GM12873 (cell line): Measurements from ENCODE around the gene EARS2.

ENCODE experiments used
- TF ChIP-seq, protein P1 (sequence below): IDR thresholded peaks from 2 replicates; pipeline ENCODE4 v1.5.1; 2012; ENCODE audit warnings: low read depth, mild to moderate bottlenecking, moderate library complexity, low read length, control low read depth; ENCODE audit not compliant: insufficient read depth; ENCODE audit errors: missing control alignments

Gene EARS2

DNA sequence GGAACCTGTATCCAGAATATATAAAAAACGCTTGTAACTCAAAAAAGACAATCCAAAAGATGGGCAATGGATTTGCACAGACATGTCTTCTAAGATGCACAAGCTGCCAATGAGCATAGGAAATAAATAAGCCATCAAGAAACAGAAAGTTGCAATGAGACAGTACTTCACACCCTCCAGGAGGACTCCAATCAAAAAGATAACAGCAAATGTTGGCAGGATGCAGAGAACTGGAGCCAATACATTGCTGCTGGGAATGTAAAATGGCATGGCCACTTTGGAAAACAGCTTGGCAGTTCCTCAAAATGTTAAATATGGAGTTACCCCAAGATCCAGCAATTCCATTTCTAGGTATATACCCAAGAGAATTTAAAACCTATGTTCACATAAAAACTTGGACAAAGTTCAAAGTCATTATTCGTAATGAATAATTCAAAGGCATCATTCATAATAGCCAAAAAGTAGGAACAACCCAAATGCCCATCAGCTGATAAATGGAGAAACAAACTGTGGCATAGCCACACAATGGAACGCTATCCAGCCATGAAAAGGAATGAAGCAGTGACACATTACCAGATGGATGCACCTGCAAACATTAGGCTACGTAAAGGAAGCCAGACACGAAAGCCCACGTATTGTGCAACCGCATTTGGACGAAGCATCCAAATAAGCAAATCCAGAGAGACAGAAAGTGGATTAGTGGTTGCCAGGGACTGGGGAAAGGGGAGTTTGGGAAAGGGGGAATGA lies 72.5 kb downstream of the EARS2 start:
- TF ChIP-seq, protein P1, sequence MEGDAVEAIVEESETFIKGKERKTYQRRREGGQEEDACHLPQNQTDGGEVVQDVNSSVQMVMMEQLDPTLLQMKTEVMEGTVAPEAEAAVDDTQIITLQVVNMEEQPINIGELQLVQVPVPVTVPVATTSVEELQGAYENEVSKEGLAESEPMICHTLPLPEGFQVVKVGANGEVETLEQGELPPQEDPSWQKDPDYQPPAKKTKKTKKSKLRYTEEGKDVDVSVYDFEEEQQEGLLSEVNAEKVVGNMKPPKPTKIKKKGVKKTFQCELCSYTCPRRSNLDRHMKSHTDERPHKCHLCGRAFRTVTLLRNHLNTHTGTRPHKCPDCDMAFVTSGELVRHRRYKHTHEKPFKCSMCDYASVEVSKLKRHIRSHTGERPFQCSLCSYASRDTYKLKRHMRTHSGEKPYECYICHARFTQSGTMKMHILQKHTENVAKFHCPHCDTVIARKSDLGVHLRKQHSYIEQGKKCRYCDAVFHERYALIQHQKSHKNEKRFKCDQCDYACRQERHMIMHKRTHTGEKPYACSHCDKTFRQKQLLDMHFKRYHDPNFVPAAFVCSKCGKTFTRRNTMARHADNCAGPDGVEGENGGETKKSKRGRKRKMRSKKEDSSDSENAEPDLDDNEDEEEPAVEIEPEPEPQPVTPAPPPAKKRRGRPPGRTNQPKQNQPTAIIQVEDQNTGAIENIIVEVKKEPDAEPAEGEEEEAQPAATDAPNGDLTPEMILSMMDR = no peak

DNA sequence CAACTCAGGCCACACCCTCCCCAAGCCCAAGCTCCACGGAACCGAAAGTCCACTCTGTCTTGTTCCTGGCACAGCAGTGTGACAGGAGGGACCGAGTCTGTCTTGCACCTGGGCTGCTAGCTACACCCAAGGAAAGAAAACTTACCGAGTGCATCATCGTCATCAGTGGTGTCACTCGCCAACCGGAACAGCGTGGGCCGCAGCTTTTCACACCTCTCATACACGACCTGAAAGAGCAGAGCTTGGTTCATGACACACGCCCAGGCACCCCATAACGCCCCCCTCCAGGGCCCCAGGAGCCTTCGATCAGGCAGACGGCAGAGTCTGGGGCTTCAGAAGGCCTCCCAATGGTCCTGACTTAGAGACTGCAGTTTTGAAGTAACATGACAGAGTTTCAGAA lies 74.4 kb downstream of the EARS2 start:
- TF ChIP-seq, protein P1 = no peak

DNA sequence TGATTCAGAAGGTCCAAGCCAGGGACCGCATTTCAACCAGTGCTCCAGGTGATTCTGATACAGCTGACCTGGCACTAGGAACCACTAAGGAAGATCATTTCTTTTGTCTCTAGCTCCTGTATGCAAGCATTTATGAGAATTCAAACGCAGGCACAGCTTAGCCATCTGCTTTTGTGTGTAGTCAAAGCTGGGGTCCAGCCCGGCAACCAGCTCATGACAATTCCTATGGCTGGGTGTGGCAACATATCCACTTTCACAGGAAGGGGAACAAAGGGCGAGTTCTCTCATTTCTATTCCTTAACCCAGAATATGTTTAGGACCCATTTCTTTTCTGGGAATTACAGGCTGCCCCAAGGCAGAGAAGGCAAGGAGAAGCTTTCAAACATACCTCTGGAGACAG lies 76.9 kb downstream of the EARS2 start:
- TF ChIP-seq, protein P1 = no peak

DNA sequence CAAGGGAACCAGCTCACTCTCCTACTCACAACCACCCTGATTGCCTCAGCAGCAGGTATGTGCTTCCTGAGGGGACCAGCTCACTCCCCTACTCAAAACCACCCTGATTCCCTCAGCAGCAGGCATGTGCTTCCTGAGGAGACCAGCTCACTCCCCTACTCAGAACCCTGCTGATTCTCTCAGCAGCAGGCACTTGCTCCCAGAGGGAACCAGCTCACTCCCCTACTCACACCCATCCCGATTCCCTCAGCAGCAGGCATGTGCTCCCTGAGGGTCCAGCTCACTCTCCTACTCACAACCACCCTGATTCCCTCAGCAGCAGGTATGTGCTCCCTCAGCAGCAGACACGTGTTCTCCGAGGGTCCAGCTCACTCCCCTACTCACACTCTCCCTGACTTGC lies 78.0 kb downstream of the EARS2 start:
- TF ChIP-seq, protein P1 = no peak

DNA sequence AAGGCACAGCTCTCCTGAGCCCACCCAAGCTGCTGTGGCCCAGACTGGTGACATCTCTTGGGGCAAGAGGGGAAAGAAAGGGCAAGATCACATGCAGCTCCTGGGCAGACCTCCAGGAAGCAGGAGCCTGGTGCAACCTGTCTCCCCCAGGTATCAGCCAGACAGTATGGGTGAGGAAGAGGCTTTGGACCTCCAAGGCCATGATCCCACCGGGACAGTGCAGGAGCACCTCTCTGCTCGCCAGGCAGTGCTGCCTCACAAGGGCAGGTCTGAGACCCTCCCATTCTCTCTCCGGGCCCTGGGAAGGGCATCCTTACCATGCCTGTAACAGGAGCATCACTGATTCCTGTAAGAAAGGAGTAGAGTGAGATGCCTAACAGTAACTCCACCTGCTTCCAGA lies 78.6 kb downstream of the EARS2 start:
- TF ChIP-seq, protein P1 = no peak

DNA sequence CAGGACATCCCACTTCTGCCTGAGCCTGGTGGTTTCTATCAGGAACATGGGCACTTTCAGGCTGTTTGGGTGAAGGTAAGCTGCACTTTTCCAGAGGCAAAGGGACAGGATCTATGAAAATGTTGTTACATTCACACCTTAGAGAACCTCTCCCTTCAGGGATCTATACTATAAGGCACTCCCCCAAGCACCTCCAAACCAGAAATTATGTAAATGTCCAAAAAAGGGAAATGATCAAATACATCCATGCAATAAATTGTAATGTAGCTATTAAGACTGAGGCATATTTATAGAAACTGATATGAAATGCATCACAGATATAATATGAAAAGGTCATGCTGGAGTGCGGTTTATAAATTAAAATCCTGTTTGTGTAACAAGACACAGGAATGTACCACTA lies 80.9 kb downstream of the EARS2 start:
- TF ChIP-seq, protein P1 = no peak
